GM21737 (cell line): ENCODE data around the gene UBL4A.
"Not testable (repeated sequence)": the region's sequence is repeated elsewhere in the genome, so short reads cannot be mapped to it uniquely, and the experiment has no call there.

ENCODE experiments used
- ATAC-seq: cut with Tn5 transposase; IDR thresholded peaks from one replicate; pipeline ENCODE4 v1.9.1; 2021; ENCODE audit warnings: mild to moderate bottlenecking, moderate library complexity; ENCODE audit not compliant: unreplicated experiment

UBL4A gene

DNA sequence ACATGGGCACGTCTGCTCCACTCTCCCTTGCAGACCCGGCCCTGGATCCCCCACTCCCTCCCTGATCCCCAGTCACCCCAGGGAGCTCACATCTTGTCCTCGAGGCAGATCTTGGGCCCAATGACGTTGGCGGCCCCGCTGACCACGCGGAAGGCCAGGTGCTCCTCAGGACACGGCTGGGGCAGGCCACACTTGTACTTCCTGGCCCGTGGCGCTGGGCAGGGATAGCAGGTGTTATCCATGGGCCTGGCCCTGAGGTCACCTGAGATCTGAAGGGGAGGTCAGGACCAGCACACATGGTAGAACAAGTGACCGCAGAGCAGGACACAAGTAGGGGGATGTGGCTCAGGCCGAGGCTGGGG is 21.9 kb upstream of the UBL4A start:
- ATAC-seq: no peak

DNA sequence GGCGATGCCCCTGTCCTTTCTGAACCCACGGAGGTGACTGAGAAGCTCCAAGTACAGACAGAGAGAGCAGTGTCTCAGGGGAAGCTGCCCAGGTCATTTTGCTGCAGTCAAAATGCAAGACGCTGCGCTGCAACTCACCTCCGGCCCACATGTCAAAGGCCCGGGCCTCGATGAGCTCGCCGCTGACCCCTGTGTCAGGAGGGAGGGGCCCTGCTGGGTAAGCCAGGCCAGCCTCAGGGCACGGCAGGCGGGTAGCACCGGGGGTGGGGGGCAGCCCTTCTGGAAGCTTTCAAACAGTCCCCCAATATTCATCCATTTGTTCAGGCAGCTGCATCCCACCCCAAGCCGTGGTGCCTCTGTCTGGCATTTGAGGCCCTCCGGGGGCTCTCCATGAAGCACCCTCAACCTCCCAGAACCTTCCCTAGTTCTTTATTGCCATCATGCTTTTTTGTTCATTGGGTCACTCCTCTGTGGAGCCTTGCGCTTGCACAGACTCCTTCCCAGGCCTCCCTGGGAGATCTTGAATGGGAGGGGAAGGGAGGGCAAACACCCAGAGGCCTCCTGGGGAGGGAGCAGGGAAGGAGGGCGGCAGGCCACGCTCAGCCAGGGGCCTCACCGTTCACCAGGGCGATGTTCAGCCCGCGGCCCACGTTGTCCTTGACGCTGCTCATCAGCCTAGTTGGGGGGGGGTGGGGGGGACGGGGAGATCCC is 21.4 kb upstream of the UBL4A start:
- no peak for ATAC-seq

DNA sequence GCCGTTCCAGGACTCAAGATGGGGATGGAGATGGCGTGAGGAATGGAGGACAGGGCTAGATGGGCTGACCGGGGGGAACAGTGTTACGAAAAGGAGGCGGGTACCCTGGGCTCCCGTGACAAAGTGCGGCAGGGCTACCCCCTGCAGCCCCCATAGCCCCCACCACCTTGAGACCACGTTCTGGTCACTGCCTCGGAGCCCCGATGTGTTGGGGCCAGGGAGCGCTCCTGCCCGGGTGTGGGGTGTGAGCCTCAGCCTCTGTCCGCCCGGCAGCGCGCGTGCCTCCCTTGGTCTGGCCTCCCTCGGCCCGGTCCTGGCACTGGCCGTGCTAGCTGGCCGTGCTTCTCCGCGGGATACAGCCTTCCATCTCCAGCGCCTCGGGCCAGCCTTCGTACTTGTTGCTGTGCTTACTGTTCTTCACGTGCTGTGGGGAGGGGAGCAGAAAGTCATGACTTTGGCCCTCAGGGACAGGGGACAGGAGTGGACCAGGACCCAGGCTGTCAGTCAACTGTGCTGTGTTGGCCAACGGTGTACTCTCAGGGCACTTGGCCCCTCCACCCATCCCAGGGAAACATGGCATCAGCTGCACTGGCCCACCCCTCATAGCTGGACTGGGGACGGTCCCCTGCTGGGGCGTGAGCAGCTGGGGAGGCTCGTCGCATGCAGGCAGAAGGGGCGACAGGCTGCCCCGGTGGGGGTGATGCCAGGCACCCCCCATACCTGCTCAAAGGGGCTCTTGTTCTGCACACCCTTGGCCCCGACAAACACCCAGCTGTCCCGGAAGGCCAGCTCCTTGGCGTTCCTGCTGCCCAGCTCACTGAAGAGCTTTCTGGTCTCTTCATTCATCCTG is 20.3 kb upstream of the UBL4A start:
- no peak for ATAC-seq

DNA sequence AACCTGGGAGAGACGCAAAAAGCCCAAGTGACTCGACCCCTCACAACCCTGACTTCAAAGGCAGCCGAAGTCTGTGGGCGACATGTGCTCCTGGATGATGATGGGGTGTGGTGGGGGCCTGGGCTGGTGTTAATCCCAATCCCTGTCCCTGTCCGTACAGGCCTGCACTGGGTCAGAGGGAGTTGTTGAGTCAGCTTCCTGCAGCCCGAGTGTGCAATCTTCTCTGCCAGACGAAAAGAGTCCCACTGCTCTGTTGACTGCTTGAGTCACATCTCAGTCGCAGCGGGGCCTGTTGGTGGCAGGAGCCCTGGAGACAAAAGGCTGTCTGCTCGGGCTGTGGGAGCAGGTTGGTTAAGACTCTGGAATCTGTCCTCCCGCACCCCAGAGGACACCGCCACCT is 19.3 kb upstream of the UBL4A start:
- ATAC-seq: no peak

DNA sequence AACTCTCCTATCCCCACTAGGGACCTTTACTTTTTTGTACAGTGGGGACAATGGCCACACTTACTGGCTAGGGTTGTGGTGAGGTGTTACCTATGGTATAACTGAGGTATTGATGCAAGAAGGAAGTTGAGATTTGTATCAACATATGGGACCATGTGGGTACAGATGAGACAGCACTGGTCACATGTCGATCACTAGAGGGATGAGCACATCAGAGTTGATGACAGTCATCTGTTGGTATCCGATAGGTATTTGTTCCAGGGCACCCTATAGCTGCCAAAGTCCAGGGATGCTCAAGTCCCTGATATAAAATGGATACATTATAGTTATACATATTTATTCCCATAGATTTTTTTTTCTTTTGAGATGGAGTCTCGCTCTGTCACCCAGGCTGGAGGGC is 16.6 kb upstream of the UBL4A start:
- no peak for ATAC-seq

DNA sequence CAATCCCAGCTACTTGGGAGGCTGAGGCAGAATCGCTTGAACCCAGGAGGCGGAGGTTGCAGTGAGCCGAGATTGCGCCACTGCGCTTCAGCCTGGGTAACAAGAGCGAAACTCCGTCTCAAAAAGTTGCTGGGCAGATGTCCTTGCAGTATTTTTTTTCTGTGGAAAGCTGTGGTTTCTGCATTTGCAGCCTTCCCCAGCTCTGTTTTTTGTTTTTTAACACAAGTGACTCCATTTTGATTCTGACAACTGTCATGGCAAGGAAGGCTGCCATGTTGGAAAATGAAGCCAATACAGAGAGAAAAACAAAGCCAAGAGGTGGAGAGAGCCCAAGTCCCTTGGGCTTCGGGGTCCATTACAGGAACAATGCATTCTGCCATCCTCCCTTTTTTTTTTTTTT is 15.7 kb upstream of the UBL4A start:
- no peak for ATAC-seq

DNA sequence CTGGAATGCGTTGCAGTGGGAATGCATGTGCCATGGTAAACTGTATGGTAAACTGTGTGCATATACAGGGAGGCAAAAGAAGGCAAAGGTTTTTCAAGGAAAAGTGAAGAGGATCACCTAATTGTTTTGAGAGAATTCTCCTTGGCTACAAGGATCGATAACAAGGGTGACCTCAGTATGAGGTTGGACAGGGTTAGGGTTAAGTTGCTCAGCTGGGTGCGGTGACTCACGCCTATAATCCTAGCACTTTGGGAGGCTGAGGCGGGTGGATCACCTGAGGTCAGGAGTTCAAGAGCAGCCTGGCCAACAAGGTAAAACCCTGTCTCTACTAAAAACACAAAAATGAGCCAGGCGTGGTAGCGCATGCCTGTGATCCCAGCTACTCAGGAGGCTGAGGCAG is 15.0 kb upstream of the UBL4A start:
- not testable (repeated sequence) for ATAC-seq

DNA sequence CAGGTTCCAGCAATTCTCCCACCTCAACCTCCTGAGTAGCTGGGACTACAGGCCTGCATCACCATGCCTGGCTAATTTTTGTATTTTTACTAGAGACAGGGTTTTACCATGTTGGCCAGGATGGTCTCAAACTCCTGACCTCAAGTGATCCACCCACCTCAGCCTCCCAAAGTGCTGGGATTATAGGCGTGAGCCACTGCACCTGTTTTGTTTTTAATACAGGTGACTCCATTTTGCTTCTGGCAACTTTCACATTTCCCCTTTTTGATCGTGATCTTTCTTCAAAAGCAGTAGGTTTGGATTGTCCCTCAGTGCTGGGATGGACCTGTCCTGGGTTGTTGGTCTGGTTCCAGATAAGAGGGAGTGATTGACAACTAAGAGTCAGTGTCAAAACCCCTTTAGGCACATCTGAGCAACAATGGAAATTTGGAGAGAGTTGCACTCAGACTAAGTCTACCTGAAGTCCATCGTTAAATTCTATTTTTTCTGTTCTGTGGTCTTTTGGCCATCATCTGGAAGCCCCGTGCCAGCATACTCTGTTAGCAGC is 10.2 kb upstream of the UBL4A start:
- ATAC-seq: not testable (repeated sequence)

DNA sequence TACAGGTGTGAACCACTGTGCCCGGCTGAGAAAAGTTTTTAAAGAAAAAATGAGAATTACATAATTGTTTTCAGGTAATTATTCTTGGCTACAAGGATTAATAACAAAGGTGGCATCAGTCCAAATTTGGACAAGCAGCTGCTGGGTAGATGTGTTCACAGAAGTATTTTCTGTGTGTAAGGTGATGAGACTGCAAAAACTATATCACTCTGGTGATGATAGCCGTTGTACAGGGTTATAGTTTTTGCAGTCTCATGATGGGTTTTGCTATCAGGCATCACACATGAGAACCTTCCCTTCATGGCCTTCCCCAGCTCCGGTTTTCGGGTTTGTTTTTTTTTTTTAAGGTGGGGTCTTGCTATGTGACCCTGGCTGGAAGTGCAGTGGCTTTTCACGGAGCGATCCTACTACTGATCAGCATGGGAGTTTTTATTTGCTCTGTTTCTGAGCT is 9.1 kb upstream of the UBL4A start:
- ATAC-seq: no peak

DNA sequence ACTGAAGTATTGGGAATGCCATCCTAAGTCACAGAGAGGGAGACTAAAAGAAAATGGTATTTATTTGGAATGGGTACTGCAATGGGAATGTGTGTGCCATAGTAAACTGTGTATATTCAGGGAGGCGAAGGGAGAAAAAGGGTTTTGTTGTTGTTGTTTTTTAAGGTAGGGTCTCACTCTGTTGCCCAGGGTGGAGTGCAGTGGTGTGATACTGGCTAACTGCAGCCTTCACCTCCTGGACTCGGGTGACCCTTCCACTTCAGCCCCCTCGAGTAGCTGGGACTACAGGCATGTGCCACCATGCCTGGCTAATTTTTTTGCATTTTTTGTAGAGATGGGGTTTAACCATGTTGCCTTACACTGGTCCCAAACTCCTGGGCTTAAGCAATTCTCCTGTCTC is 8.3 kb upstream of the UBL4A start:
- no peak for ATAC-seq

DNA sequence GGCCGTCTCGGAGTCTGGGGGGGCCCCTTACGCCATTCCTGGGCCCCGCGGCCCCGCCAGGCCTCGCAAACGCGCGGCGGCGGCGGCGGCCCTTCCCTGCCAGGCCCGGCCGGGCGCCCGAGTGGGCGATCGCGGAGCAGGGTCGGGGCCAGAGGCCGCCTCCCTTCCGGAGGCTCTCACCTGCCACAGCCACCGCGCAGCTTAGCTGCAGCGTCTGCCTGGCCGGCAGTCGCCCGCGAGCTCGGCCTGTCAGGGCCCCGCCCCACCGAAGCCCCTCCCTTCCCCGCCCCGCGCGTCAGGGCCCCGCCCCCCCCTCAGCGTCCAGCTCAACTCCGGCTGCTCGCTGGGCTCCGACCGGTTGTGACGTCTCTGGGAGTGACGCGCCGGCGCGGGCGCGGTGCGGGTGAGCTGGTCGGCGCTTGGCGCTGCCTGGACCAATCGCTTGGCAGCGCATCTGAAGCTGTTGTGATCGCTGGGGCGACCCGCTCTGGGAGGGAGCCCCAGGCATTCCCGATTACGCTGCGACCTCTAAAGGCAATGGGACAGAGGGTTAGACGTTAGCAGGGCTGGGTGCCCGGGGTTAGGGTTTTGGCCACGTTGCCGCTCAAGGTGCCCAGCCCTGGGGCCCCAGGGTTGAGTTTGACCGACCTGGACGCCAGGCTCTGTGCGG is 4.1 kb upstream of the UBL4A start, which contains the start of gene SLC10A3:
Gene SLC10A3, minus strand, starts transcription at position 216 of the 670 bp plus-strand sequence. CDS start 1,689 bp downstream, outside the sequence.
- peak; percentile 73 for ATAC-seq

DNA sequence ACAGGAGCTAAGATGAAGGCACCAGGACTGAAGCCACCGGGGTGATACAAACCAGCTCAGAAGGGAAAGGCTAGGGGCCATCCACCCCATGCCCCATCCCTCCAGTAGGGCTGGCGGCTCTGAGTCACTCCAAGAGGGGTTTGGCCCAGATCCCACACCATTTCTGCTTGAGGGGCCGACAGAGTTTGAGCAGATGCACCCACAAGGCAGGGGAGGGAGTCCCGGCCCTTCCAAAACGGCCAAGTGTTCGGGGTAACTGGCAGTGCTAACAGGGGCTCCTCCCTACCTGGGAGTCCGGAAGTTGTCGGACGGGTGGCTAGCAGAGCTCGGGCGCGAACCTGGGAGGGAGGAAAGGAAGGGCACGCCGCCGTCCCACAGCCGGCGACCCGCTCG is 3.6 kb upstream of the UBL4A start:
- peak; percentile 14 for ATAC-seq

DNA sequence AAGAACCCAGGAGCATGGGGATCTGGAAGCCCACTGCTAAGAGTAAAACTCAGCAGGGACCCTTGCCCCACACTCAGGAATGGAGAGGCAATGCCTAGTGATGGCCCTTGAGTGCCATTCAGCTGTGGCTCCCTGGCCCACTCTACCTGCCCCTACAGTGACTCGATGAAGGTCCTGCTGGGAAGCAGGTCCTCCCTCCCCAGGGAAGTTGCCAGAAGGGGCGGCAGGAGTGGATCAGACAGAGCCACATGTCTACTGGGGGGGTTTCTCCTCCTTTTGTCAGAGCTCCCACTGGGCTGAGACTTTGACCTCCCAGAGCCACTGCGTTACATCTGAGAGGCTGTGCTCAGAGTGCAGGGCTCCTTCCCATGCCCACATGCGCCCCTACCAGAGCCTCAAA is 2.8 kb upstream of the UBL4A start:
- ATAC-seq: no peak

DNA sequence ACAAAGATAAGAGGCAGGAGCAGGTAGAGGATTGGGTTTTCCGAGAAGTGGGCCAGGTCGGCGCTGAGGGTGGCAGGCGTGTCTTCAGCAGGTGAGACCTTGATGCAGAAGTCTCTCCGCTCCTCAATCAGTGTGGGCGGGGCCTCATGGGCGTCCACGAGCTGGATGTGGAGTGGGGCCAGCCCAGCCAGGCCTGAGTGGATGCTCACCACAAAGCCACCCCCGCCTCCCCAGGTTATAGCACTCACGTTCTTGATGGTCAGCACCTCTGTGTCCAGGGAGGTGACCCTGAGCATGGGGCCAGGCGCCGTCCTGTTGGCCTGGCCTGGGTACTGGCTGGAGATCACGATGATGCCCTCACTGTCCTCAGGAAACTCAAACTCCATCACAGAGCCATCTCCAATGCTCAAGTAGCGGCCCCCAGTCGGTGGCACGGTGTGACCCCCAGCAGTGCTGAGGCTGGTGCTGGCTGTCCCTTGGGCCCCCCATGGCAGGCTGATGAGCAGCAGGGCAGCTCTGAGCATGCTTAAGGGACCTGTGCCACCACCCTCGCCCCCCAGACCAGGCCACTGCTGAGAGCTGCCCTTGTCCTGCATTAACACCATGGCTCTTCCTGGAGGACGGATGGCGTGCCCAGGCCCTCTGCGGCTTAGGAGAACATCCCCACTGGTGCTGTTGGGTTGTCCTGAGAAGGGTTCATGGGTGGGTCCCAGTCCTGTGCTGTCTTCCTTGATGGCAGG is 2.1 kb upstream of the UBL4A start:
- no peak for ATAC-seq

DNA sequence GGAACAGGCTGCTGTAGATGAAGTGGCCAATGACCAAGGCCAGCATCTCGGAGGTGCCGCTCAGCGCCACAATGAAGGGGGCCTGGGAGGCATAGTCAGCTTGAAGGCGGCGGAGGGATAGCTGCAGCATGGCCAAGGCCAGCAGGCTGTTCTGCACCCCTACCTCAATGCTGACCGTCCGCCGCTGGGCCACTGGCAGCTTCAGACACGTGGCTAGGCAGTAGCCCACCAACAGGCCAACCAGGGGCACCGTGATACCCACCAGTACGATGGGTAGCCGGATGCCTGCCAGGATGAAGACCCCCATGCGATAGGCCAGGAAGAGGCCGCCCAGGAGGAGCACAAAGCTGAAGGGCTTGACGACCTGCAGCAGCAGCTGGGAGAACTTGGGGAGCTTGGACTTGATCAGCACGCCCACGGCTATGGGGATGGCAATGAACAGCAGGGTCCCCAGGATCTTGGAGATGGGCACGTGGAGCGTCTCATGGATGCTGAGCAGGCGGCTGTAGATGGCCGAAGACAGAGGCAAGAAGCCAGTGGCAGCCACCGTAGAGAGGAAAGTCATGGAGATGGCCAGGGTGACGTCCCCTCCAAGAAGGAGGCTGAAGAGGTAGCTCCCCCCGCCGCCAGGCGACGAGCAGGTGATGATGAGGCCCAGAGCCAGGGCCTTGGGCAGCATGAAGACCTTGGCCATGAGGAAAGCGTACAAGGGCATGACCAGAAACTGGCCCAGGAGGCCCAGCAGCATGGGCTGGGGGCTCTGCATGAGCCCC is 1.3 kb upstream of the UBL4A start:
- ATAC-seq: no peak

DNA sequence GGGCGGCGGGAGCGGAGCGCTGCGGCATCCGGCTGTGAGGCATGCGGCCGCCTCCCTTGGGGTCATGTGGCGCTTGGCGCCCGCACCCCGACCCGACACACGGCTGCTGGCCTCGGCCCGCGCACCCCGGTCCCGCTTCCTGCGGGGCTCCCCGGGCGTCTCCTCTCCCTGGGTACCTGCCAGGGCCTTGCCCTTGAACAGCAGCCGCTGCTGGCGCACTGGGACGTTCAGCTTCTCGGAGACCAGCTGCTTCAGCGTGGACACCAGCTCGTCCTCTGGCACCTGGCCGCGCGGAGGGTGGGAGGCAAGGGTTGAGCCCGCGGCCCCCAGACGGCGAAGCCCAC is 391 bp downstream of the UBL4A start:
- ATAC-seq: no peak

DNA sequence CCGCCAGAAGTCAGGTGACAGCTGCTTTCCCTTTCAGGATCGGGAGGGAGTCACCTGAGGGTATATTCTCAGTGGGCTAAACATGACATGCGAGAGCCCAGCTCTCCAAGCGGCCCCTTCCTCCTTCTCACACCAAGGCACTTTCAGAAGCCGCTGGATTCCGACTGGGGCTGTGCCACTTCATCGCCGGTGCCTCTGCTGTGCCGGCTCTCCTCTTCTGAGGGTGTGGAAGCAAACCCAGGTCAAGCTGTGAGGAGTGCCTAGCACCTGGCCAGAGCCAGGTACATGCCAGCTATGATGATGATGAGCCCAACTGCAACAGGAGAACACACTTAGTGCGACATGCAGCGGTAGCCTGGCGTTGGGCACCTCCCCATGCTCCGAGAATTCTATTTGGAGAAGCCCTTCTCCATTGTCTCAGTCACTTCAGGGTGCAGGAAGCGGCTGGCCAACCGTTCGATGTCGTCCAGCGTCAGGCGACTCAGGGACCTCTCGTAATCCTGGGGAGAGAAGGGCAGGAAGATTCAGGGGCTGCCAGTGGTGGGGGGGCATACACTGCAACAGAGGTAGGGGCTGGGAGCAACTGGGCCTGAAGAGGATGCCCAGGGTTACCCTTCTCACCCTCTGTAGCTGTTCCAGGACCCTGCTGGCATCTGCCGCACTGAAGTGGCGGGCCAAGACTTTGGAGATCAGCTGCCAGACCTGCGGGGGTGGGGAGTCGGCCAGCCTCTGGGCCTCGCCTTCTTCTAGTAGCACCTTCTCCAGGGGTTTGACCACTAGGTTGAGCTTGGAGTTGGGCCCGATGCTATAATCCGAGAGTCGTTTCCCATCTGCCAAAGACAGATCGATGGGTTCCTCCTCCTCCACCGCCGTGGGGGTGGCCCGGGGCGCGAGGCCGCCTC is 1.0 kb downstream of the UBL4A start:
- no peak for ATAC-seq

DNA sequence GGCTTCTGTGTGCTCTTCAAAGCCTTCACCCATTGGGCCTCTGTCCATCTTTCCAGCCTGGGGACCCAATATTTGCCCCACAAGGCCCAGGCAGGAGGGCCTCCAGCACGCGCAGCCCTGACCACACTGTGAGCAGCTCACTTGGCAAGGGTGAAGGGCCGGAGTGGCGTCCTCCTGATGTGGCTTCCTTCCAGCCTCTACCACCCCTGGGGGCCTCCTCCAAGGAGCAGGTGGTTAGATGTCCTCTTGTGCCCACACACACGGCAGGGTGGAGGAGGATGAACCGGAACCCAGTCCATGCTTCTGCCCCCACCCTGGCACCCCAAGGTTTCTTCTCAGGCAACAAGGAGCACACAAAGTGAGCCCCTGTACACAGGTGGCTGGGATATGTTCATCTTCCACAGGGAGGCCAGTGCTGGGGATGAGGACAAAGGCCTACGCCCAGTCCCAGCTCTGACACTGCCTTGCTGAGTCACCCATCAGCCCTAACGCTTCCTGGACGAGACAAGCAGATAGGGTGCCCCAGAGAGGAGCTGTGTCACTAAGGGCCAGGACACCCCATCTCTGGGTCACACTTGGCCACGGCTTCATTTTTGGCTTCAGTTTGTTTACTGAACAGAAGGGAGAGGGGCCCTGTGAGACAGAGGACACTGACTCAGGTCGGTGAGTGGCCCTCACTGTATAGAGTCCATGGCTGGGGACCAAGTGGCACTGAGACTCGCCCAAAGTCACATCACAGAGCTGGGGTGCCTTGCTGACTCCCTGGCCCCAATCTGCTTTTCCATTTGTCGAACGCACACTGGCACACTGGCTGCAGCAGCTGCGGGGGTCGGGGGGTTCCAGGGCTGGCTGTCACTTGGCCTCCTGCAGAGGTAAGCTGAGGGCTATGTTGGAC is 1.9 kb downstream of the UBL4A start:
- no peak for ATAC-seq
